GM19467 (cell line): ENCODE measurements around the gene PROX1.
"Not testable (repeated sequence)": the region's sequence is repeated elsewhere in the genome, so short reads cannot be mapped to it uniquely, and the experiment has no call there.

Experiments
- ATAC-seq: cut with Tn5 transposase; IDR thresholded peaks from one replicate; pipeline ENCODE4 v1.9.1; 2021; ENCODE audit warnings: mild to moderate bottlenecking, moderate library complexity; ENCODE audit not compliant: unreplicated experiment

Gene PROX1

DNA sequence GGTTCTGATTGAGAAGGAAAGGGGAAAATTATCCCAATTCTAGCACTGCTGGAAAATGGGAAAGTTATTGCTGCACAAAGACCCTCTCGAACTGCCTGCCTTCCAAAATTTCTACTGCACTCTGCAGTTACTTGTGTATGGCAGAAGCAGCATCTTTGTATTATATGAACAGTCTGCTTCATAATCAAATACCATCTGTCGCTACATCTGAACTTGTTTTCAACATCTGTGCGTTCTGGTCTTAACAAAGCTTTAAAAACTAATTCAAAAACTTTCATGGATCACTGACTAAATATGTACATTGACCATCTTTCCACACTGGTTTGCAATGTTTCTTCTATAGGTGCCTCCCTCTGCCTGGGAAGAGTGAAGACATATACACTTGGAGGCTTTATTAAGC is 79.2 kb downstream of the PROX1 start:
- no peak for ATAC-seq

DNA sequence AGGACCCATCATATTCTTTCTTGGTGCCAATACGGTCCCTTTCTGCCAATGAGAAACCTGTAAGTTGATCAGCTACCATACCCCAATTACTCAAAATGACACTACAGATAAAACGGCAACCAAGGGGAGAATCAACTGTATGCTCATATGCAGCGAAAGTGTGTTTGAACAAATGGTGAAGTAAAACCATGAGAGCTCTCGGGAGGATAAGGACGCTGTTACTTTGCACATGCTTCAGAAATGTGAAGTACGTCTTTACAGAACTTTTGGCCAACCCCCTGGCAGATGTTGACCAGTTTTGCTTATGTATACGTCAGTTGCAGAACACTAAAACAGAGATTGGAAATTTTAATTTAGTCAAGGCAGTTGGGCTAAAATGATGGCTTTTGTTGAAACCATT is 79.6 kb downstream of the PROX1 start:
- ATAC-seq, result no peak

DNA sequence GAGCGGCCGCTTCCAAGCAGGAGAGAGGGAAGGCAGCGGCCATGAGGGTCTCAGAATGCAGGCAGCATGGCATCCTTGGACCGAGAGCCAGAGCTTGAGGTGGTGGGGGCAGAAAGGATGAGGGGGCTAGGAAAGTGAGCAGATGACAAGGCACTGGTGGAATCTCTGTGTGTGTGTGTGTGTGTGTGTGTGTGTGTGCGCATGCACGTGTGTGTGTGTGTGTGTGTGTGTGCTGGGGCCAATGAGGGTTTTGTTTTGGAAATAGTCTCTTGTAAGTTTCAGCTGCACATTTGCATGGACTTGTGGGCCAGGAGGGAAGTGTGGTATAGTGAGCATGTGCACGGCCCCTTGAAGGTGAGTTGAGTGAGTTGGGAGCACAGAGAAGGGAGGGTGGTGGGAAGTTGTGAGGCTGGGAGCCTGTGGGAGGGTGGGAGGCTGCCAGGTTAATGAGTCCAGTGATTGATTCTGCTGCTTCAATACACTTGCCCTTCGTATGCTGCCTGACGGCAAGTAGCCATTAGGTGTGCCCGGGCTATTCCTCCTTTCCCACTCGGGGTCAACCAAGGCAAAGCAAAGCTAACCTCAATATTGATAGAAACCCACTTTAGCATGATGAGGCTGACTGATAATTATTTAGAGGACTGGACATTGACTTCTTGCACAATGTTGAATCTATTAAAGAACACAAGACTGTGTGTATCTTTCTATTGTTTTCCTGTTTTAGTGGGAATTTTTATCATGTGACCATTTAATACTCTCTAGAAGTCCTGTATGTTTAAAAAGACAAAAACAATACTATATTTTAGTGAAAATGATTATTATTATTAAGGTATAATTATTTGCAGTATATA is 80.3 kb downstream of the PROX1 start:
- no peak for ATAC-seq

DNA sequence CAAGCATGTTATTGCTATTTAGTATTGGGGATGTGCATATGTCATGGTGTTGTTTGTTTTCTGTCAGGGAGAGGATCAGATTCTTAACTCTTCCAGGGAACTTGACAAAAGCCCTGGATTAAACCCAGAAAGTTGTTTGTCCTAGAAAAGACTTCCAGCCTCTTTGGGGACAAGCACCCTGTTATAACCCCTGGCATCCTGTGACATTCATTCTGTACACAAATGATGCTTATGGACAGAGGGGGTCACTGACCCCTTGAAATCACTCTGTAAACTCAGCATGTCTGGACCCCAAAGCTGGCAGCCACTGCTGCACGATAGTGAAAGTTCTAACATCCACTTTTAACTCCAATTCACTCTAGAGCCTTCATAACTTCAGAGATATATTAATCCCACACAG is 81.2 kb downstream of the PROX1 start:
- no peak for ATAC-seq

DNA sequence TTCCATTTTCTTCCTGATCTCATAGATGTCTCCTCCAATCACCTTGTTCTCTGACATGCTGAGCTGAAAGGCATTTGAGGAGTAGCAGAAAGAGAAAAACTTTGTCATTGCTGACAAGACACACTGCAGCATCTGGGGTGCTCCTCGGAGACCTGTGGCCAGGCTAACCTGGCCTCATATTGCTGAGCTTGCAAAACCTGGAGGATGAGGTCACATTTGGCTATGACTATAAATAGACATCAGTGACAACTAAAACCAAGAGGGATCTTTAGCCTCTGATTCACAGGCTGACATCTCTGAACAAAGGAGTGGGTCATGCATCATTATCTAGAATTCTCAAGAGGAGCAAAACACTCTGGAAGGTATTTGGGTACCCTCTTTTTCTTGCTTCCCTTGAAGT is 83.7 kb downstream of the PROX1 start:
- no peak for ATAC-seq

DNA sequence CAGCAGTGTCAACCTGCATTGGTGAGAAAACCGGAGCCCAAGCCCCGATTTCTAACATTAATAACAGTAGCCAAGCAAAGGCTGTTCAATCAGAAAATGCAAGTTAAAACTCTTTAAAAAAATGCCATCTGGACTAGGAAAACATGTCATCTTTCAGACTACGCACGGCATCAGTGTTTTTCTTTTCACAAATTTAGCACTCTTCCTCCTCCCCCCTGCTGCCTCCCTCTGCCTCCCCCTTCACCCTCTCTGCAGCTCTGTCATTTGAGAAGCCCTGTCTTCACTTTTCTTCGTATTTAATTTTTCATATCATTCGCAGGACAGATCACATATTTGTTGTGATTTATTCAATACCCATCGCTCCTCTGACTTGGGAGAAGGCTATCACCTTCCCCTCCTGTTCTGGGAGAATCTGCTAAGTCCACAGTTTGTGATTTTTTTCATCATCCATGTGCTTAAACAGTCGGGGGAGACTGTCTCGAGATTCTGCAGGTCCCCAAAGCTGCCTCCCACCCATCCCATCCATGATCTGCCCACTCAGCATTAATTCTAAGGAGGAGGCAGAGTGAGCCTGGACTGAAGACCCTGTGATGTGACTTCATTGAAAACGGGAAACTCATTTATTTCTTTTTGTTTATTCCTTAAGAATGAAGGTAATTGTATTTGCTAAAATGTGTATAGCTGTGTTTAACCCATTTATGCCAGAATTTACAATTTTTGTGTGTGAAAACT is 84.8 kb downstream of the PROX1 start:
- no peak for ATAC-seq

DNA sequence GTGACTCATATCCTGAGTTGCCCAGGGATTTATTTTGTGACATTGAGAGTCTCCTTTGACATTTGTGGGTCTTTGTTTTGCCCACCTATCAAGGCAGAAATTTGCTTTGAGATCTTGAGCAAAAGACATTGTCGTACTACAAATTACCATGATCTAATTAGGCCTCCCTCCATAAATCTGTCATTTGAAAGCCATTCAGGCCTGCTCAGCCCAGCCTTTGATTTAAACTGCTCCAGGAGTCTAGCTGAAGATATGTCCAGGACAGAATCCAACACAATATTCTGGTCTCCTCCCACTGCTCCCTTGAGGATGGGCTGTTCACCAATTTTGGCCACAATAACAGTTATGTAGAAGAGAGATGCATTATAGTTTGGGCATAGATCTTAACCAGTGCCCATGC is 86.7 kb downstream of the PROX1 start:
- no peak for ATAC-seq

DNA sequence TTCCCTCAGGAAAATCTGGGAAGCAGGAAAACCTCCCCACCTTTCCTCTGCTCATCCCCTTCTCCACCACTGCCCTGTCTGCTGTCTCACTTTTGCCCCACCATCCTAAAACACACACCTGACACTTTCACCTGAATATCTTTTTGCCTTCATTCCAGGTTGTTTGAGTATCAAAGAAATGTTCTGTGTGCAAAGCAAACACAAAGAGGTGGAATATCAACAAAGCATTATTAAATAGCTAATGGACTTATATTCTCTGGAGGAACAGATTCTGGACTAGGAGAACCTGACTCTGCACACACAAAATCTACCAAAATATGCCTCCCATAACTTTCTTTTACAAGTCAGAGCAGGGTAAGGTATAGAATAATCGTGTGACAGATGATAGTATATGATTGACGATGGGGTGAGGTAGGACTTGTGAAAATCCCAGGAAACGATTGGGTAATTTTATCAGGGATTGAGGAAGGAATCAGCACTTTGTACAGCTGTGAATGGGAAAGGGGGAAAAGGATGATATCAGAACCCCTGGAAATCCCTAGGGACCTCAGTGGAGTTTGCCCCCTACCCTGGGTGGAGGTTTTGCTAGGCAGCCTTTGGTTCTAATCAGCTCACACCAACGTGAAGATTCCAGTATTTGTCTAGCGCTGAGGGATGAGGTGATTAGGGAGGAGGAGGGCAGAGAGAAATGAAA is 87.7 kb downstream of the PROX1 start:
- no peak for ATAC-seq

DNA sequence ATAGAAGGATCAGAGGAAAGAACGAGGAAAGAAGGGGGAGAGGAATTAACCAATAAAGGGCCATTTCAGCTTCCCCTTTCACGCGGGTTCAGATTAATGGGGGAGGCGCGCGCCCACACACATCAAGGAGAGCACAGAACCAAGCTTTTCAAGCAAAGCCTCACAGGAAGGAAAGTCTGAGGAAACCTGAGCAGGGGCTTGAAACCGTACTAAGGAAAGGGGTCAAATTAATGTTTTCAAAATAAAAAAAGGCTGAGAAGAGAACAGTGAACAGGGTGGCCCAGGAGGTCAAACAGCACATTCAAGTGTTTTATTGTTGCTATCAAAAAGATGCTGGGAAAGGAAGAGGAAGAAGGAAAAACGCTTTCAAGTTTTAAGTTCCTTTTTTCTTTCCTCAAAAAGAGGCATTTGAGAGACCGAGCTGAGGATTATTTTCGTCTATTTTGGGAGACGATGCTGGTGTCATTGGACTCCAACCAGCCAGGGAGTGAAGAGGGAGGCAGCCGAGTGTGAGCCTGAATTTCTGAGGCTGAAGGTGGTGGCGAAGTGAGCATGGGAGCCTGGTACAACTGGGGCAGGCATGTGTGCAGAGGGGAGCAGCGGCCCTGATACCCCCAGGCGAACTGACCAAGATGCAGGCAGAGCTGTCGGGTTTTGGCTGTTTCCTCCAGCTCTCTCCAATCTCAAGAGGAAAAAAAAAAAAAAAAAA is 88.4 kb downstream of the PROX1 start:
- ATAC-seq, result no peak

DNA sequence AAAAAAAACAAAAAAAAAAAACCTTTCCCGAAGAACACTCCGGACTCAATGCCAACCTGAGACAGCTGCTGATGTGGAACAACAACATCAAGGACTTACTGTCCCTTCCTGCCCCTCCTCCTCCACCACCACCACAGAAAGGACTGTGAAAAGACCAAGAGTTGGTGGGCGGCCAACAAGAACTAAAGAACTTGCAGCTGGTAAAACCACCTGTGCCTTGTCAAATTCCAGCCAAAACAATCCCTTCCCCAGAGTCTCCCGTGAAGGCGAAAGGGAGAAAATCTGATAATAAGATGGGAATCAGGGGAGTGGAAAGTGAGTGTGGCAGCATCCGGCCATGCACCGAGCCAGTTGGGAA is 88.9 kb downstream of the PROX1 start:
- no peak for ATAC-seq

DNA sequence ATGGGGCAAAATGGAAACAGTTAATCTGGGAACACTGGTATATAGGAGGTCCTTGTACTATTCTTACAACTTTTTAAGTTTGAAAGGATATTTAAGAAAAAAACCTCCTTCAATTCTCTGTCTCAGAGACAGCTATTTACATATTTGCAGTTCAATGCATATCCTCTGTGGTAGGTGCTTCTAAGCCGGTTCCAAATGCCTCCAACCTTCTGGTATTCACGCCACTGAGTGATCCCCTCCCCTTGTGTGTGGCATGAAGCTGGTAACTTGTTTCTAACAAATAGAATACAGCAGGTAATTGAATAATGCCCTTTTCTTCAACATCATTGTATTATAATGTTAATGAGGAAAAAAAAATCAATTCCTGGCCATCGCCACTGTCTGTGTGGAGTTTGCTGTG is 91.2 kb downstream of the PROX1 start:
- no peak for ATAC-seq

DNA sequence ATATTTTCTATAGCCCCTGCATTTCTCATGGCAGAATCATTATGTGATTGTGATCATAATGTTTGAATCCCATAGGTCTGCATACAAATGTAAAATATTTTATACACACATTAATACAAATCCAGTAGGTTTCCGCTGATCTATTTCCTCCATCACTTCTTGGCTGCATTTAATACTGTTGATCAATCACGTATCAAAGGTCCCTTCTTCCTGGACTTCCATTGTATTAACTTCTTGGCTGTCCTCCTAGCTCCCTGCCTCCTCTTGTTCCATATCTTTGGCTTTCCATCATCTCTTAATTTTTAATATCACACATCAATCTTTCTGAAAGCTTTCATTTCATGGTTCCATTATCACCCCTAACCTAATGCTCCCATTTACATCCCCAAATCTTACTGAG is 97.6 kb downstream of the PROX1 start:
- no peak for ATAC-seq

DNA sequence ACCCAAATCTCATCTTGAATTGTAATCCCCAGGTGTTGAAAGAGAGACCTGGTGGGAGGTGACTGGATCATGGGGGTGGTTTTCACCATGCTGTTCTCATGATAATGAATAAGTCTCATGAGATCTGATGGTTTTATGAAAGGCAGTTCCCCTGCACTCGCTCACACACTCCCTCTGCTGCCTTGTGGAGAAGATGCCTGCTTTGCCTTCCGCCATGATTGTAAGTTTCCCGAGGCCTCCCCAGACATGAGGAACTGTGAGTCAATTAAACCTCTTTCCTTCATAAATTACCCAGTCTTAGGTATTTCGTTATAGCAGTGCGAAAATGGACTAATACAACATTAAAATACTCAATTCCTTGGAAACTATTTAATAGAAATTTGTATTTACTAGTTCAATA is 99.2 kb downstream of the PROX1 start:
- ATAC-seq, result no peak

DNA sequence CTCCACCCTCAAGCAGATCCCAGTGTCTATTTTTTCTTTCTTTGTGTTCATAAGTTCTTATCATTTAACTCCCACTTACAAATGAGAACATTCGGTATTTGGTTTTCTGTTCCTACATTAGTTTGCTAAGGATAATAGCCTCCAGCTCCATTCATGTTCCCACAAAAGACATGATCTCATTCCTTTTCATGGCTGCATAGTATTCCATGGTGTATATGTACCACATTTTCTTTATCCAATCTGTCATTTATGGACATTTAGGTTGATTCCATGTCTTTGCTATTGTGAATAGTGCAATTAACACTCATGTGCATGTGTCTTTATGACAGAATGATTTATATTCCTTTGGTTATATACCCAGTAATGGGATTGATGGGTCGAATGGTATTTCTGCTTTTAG is 101.2 kb downstream of the PROX1 start:
- not testable (repeated sequence) for ATAC-seq
